ENCODE measurements around the gene PRKN.

The PRKN gene

DNA sequence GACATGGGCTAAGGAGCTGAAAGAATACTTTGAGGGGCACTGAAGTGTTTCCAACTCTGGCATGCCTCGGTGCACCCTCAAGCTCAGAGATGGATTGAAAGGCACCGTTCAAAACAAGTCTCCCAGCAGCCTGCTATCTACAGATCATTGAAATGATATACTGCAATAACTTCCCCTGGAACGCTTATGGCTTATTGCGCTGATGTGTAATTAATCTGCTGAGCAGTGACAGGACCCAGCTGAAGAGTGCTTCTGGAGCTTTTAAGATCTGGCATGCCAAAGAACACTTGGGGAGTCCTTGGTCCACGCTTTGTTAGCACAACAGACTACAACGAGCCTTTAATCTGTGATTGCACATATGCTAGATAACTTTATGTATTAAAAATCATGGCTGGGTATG is 708.2 kb downstream of the PRKN start:
- no peak for DNase-seq

DNA sequence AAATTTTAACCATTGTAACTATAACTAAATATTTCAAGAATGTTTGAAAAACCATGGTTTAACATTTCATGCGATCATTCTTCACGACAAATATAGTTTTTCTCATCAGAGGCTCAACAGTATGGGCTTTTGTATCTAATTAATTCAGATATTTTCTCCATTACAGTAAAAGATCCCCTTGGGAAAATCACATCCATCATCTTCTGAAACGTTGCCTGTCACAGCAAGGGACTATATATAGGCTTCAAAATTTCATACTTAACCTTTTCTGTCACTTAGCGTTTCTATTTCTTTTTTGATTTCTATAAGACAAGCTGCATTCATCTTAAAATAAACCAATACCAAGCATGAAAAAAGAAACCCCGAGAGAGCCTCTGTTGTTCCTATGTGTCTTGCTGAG is 710.0 kb downstream of the PRKN start:
- no peak for DNase-seq

- DNase-seq, result no peak
These were observed 713.3 kb downstream of the PRKN start for GRCh38 chr6:162014069-162014811.

DNA sequence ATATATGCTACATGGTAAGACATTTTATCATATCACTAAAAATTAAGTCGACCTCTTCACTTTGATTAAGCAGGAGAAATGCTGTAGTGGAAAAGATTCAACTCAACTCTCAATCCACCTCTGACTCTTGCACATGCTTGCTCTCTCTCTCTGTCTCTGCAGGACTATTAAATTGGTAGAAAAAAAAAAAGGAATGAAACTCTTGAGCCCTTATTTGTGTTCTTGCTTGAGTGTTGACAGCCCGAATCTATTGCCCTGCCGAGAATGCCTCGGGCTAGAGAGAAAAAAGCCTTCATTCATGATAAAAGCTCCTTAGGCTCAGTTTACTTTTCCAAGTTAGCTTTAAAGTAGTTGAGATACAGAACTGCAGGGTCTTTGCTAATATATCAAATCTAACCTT is 722.2 kb downstream of the PRKN start:
- DNase-seq, result no peak

GRCh38 chr6:161996783-161997182 is 730.8 kb downstream of the PRKN start:
- DNase-seq, result no peak

DNA sequence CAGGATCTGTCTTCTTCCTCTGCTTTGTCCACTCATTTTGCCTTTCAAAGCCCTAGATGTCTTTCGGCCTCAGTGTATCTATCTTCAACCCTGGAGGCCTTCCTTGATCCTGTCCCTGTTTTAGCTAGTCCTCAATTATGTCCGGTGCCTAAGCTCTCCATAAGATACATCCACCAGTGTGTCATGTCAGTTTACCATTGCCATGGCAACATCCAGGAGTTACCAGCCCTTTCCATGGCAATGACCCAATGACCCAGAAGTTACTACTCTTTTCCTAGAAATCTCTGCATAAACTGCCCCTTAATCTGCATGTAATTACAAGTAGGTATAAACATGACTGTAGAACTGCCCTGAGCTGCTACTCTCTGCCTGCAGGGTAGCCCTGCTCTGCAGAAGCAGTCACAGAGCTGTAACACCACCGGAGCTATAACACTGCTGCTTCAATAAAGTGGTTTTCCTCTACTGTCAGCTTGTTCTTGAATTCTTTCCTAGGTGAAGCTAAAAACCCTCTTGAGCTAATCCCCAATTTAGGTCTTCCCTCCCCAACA is 741.6 kb downstream of the PRKN start:
- no peak for DNase-seq

DNA sequence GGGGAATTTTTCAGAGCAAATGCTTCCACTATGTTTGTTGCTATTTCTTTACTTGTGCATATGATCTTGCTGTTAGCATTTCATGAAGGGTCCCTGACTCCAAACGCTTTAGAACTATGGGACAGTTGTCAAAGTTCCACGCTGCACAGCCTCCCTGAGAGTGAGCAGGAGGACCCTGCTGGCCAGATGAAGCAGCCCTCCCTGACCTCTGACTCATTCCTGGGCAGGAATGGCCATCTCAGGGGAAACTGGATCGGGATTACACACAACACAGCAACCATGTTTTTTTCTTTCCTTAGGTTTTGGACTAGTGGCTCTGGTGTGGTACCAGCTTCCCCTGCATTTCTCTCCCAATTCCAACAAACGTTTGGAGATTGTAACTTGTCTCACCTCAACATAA is 742.9 kb downstream of the PRKN start:
- DNase-seq, result no peak

DNA sequence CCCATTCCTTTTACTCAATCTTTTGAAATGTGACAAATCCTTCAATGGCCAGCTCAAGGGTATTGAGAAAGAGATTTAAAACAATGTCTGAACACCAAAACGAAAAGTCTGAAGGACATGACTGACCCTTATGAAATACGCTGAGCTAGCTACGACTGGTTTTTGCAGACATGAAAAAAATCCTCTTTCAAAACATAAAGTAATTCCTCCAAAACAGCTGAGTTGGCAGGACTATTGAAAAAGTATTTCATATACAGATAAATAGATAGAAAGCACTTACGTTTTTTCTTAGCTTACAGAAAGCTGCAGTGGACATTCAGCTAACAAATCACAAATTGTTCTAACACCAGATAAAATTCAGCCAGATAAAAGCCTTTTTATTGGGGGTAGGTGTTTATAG is 751.0 kb downstream of the PRKN start:
- no peak for DNase-seq

DNA sequence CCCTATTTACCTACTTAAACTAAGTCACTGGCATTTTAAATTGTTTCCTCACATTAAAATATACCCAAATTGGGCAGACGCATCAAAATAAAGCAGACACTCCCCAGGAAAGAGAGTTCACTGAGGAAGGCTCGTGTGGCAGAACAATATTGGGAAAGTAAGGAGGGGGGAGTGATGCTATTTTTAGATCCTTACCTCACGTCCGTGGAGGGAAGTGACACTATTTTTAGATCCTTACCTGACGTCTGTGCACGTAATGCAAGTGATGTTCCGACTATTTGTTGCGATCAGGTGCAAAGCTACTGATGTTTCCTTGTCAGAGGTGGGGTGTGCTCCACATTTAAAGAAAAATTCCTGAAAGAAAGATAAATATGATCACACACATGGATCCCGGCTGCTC is 754.5 kb downstream of the PRKN start:
- no peak for DNase-seq

DNA sequence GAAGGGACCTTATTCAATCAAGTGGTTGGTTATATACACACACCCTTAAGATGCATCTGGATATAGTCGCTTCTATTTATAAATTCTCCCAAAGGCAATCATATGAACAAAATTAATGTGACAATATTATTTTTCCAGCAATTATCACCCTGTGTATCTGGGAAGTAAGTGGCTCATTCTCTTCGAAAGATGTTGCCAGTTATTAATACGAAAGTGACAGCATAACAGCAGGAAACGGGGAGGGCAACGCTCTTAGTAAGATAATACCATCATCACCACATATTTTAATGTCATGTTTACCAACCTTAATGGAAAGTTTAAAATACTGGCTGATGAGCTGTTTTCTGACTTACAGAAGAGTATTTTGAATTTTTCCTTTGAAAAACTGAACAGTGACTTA is 756.5 kb downstream of the PRKN start:
- DNase-seq, result no peak

- DNase-seq, result no peak
These were observed 763.8 kb downstream of the PRKN start for GRCh38 chr6:161963634-161964234.

DNA sequence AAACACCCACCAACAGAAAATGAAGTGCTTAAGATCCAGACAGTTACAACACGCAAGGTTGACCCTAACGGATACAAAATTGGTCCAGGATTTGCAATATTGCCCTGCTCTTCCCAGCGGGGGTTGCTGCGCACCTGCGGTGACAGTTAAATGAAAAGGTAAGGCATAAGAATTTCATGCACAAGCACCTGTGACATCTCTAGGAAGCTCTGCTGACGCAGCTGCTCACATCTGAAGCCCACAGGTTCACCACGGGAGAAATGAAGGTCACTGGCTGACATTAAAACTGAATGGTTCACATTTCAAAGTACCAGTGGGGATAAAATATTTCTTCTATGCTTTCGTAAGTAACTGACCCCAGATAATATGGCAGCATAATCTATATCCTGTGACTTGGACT is 764.4 kb downstream of the PRKN start:
- DNase-seq, result no peak

DNA sequence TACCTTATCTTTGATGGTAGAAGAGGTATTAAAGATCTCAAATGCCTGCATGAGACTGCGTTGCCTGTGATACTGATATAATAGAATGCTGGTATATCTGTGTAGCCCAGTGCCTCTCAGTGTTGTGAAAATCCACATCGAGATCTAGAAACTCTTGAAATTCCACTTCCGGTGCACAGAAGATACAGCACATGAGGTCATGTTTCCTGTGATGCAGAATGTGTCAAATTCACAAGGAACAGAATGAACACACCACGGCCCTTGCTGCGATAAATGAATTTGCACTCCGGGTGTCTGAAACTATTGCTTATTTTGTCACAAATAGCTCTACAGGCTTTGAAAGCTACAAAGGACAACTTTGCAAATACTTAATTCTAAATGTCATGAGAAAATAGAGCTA is 765.8 kb downstream of the PRKN start:
- DNase-seq, result no peak

DNA sequence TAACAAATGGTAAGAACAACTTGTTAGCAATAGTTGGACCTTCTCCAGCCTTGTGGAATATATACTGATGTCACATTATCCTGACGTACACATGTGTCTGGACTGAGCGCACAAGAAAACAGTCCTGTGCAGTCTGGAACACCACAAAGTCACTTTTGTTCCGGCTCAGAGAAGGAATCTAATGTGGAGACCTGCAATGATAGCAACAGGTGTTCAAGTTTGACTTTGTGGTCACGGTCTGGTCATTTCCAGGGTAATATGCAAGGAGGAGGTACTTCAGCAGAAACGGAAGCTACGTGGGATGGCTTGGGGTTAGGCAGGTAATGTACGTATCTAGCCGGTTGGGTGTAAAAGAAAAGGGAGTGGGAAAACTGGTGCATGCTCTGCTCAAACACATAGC is 766.5 kb downstream of the PRKN start:
- DNase-seq, result no peak

DNA sequence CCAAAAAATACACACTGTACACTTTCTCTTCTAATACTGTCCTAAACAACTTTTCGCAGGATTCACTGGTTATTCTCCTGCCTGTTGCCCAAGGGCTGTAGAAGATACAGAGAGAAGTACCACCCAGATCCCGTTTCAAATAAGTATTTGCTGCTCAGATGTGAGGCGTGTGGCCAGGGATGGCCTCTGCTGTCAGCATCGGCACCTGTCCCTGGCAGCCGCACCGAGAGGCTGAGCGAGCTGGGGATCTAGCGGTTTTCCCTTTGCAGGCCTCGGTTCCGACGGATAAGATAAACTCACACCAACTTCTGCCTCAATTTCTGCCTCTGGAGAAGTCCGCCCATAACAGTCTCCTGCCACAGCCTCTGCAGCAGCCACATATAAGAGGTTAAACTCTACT is 768.5 kb downstream of the PRKN start:
- DNase-seq, result no peak

GRCh38 chr6:161956082-161956481 is 771.5 kb downstream of the PRKN start:
- no peak for DNase-seq

DNA sequence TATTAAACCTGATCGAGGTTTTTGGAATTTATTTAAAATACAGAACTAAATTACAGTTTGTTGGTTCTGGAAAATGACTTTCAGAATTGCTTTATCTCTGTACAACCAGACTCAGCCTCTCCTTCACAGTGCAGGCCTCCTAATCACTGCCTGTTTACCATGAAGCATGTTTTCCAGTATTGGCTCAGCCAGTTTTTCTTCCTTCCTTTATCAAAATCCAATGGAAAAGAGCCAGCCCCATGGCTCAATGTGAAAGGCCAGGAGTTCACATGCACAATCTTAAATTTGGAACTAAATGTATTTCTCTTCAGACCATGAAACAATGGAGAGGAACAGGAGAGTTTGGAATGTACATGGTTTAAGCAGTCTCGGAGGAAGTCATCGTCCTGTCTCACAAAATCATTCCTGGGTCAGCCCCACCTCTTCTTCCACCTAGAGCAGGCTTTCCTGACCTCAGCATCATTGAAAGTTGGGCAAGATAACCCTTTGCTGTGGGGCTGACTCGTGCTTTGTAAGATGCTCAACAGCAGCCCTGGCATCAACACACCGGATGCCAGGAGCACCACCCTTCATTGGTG is 772.8 kb downstream of the PRKN start:
- no peak for DNase-seq

DNA sequence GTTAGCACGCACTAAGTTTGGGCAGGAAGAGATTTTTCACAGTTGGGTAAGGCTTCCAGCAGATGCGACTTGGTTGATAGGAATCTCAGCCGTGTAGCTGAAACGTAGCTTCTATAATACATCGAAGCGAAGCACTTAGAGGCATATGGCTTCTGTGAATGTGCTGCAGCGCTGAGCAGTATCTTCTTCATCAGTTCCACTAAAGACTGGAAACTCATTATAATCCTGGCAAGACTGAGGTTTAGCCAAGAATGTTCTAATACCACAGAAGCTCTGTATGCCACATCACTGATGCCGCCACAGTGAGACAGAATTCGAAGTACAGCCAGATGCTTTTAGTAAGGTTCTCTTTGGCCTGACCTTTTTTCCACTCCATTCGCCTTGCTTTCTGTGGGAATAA is 773.5 kb downstream of the PRKN start:
- no peak for DNase-seq

DNA sequence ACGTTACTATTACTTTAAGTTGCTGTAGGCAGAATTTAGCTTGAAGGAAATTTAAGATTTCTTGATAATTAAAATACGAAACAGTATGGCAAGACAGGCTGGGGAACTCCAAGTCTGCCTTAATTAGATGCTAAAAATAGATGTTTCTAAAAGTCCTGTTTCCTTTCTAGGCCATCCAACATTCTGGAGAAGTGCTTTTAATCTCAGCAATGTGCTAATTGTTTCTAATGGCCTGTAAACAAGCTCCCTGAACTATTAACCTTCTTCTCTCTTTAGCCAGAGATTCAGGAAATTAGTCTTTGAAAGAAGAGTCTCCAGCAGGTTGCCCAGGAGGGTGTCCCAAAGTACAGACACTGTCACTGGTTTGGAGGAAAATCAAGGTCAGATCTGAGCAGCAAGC is 776.4 kb downstream of the PRKN start:
- no peak for DNase-seq

DNA sequence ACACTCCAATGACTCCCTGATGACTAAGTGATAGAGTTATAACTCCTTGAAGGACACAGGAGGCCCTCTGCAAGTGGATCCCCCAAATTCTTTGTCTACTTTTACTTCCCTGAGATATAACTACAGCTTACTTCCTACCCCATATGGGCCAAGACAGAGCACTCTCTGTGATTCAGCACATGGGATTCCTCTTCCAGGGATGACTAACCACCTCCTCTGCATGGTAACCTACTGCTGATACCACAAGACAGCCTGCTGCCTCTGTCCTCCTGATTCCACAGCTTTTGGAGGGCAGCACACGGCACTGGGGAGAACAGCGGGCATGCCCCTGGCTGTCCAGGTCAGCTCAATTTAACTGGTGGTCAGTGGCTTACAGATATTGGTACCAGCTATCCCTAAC is 778.0 kb downstream of the PRKN start:
- DNase-seq, result no peak

- DNase-seq, result no peak
These were observed 779.1 kb downstream of the PRKN start for GRCh38 chr6:161948462-161948861.

GRCh38 chr6:161947371-161947770 is 780.2 kb downstream of the PRKN start:
- DNase-seq, result no peak

GRCh38 chr6:161946461-161946860 is 781.1 kb downstream of the PRKN start:
- no peak for DNase-seq

DNA sequence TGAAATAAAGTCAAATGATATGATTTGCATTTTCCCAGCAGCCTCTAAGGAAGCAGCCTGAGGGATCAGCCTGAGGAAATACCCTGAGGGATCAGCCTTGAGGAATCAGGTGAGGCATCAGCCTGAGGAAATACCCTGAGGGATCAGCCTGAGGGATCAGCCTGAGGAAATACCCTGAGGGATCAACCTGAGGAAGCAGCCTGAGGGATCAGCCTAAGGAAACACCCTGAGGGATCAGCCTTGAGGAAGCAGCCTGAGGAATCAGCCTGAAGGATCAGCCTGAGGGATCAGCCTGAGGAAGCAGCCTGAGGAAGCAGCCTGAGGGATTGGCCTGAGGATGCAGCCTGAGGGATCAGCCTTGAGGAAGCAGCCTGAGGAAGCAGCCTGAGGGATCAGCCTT is 784.0 kb downstream of the PRKN start:
- DNase-seq, result no peak
